HEK293T (cell line): ENCODE data around the gene KCNK15.

Experiments
- CTCF ChIA-PET: fragments of 350-600 bp; formaldehyde crosslinking; extraction: SDS; loops from one replicate; lab custom pipeline; 2021; ENCODE audit warnings: antibody characterized with exemption, inconsistent platforms; lab: Yijun Ruan, JAX
- POLR2A ChIA-PET: fragments of 350-600 bp; formaldehyde crosslinking; extraction: SDS; loops from one replicate; lab custom pipeline; 2020; ENCODE audit warnings: antibody characterized with exemption, inconsistent platforms; lab: Yijun Ruan, JAX
- DNase-seq: peaks from one replicate; pipeline ENCODE4 v3.0.0; 2012; ENCODE audit warnings: mixed read lengths; ENCODE audit errors: extremely low spot score
- ARNT ChIP-seq: fragments of 450-650 bp; IDR thresholded peaks from 2 replicates; pipeline ENCODE4 v1.6.1; 2017; ENCODE audit warnings: mild to moderate bottlenecking
- BHLHE40 ChIP-seq: fragments of 450-650 bp; IDR thresholded peaks from 2 replicates; pipeline ENCODE4 v1.6.1; 2016; ENCODE audit warnings: mild to moderate bottlenecking, moderate library complexity, borderline replicate concordance
- CTBP1 ChIP-seq: fragments of 450-650 bp; IDR thresholded peaks from 2 replicates; pipeline ENCODE4 v1.6.1; 2016; ENCODE audit warnings: borderline replicate concordance
- ELF4 ChIP-seq: fragments of 450-650 bp; IDR thresholded peaks from 2 replicates; pipeline ENCODE4 v1.6.1; 2017; ENCODE audit warnings: antibody characterized with exemption
- FOXA1 ChIP-seq: fragments of 450-650 bp; IDR thresholded peaks from 2 replicates; pipeline ENCODE4 v1.6.1; 2016; ENCODE audit warnings: mild to moderate bottlenecking
- FOXK2 ChIP-seq: fragments of 450-650 bp; IDR thresholded peaks from 2 replicates; pipeline ENCODE4 v1.6.1; 2016; ENCODE audit warnings: mild to moderate bottlenecking
- FOXM1 ChIP-seq: fragments of 450-650 bp; IDR thresholded peaks from 2 replicates; pipeline ENCODE4 v1.6.1; 2017; ENCODE audit warnings: mild to moderate bottlenecking, borderline replicate concordance
- HDGF ChIP-seq: fragments of 450-650 bp; IDR thresholded peaks from 2 replicates; pipeline ENCODE4 v1.6.1; 2017; ENCODE audit warnings: antibody characterized with exemption, borderline replicate concordance
- L3MBTL2 ChIP-seq: fragments of 450-650 bp; conservative IDR thresholded peaks from 2 replicates; pipeline ENCODE4 v1.6.1; 2016; ENCODE audit warnings: mild to moderate bottlenecking
- LEF1 ChIP-seq: fragments of 450-650 bp; IDR thresholded peaks from 2 replicates; pipeline ENCODE4 v1.6.1; 2017; ENCODE audit warnings: mild to moderate bottlenecking, borderline replicate concordance
- NFRKB ChIP-seq: fragments of 450-650 bp; IDR thresholded peaks from 2 replicates; pipeline ENCODE4 v1.6.1; 2016; ENCODE audit warnings: mild to moderate bottlenecking, moderate library complexity
- PKNOX1 ChIP-seq: fragments of 450-650 bp; IDR thresholded peaks from 2 replicates; pipeline ENCODE4 v1.6.1; 2016
- SP1 ChIP-seq: fragments of 450-650 bp; IDR thresholded peaks from 2 replicates; pipeline ENCODE4 v1.6.1; 2017
- SUZ12 ChIP-seq: fragments of 450-650 bp; IDR thresholded peaks from 2 replicates; pipeline ENCODE4 v1.6.1; 2016; ENCODE audit warnings: mild to moderate bottlenecking
- TARDBP ChIP-seq: fragments of 450-650 bp; IDR thresholded peaks from 2 replicates; pipeline ENCODE4 v1.6.1; 2016
- ZNF384 ChIP-seq: fragments of 450-650 bp; IDR thresholded peaks from 2 replicates; pipeline ENCODE4 v1.6.1; 2016

Gene KCNK15

DNA sequence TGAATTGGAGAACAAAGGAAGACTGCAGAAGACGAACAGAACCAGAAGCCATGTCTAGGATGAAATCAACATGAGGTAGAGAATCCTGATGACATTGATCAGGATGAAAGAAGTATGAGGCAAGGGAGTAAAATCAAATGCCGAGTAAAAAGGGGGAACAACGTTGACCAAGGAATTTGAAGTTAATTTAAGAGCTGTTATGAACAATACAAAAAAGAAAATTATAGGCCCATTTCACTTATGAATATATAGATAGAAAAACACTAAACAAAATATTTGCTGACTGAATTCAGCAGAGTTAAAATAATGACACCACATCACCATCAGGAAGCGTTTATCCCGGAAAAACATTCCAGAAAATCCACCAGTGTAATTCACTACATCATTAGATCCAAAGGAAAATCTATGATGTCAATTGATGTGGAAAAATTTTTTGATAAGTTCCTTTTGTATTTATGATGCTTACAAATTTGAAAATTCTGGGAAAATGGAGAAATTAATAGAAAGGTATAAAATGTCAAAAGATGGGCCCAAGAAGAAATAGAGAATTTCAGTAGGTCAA, 38.6 kb upstream of the KCNK15 start:
- ChIA-PET POLR2A (no interaction called here), CTCF (no interaction called here)
- TF ChIP-seq FOXK2 (no peak), TARDBP (no peak), PKNOX1 (no peak), SP1 (no peak), ZNF384 (no peak), L3MBTL2 (no peak), LEF1 (no peak)
- DNase-seq, result no peak

DNA sequence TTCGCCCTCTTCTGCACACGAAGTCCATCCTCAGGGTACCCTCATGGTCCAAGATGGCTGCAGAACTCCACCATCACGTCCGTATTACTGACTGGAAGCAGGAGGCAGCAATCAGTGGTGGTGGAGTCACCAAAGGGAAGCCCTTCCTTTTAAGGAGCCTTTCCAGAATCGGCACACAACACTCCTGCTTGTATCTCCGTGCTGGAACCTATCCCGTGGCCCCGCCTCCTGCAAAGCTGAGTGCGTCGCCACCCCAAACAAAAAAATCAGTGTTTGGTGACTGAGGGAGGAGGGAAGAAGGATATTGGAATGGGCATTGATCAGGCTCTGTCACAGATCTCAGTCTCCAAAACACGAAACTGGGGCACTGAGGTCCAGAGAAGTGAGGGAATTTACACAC, 36.3 kb upstream of the KCNK15 start:
- TF ChIP-seq ARNT (no peak), NFRKB (no peak), FOXK2 (no peak)
- no peak for DNase-seq
- POLR2A ChIA-PET, result no interaction called here
- CTCF ChIA-PET, result no interaction called here

DNA sequence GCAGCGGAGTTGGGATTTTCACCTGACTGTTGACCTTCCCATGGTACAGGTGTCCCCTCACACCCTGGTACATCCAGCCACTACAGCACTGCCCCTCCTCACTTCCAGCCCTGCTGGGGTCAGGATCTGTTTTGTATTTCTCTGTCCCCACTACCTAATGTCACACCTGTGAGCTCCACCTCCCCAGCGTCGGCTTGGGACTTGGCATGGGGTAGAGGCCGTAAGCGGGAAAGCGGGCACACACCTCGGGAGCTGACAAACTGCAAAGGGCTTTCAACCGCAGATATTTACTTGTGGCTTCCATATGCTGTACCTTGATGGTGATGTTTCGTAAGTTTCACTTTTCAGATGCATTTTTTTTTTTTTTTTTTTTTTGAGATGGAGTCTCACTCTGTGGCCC, 35.9 kb upstream of the KCNK15 start:
- DNase-seq, result no peak
- no peak for TF ChIP-seq NFRKB
- TF ChIP-seq PKNOX1, result no peak
- ChIA-PET CTCF (no interaction called here), POLR2A (no interaction called here)

GRCh38 chr20:44711237-44711636, 34.4 kb upstream of the KCNK15 start:
- ChIA-PET CTCF (no interaction called here), POLR2A (no interaction called here)
- no peak for DNase-seq
- no peak for TF ChIP-seq FOXM1
- no peak for TF ChIP-seq FOXA1
- TF ChIP-seq NFRKB, result no peak
- no peak for TF ChIP-seq HDGF
- no peak for TF ChIP-seq FOXK2
- TF ChIP-seq L3MBTL2, result no peak
- TF ChIP-seq LEF1, result no peak
- no peak for TF ChIP-seq SP1

DNA sequence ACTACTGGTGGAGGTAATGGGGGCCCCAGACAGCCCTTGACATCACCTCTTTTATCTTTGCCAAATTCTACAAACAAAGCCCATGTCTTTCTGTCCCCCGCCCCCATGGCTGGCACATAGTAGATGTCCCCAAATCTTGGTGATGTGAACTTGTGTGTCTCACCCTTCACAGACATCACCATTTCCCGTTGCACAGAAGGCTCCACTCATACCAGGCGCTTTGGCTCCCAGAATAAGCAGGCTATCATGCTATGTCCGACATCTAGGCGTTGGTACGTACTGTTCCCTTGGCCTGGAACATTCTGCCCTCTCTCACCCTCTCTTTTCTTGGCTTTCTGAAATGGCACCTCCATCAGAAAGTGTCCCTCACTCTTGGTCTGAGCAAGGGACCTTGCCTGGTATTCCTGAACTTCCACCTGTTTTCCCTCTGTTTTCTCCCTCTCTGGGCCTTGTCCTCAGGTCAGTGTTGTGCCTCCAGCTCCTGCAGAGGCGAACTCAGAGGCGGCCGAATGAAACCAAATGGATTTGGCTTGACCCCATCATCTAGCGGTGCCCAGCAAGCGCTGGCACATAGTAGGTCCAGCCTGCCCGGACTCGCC, 31.5 kb upstream of the KCNK15 start:
- TF ChIP-seq PKNOX1 (no peak), ZNF384 (no peak), FOXM1 (no peak), CTBP1 (no peak), L3MBTL2 (no peak), BHLHE40 (no peak), LEF1 (no peak), ELF4 (no peak), FOXK2 (no peak), SP1 (no peak), SUZ12 (no peak), TARDBP (no peak)
- no peak for DNase-seq
- CTCF ChIA-PET, result interaction anchor here (1.2 kb wide), 1 partner anchor 9 kb away, joined by 3 read pairs; no protein-coding TSS in a partner anchor
- POLR2A ChIA-PET, result no interaction called here

GRCh38 chr20:44714701-44715498, 30.8 kb upstream of the KCNK15 start, which contains the start of gene CCN5:
Gene CCN5, plus strand, starts transcription at chr20:44715369. Its CDS starts 22 bp downstream, at chr20:44715391.
- DNase-seq, result no peak
- ChIA-PET POLR2A (no interaction called here), CTCF (interaction anchor here (1.2 kb wide), 1 partner anchor 8 kb away, joined by 3 read pairs; no protein-coding TSS in a partner anchor)
- no peak for TF ChIP-seq L3MBTL2
- TF ChIP-seq SUZ12, result no peak
- TF ChIP-seq FOXM1, result no peak
- TF ChIP-seq NFRKB, result no peak
- TF ChIP-seq FOXK2, result no peak
- TF ChIP-seq LEF1, result no peak
- TF ChIP-seq ELF4, result no peak
- no peak for TF ChIP-seq BHLHE40
- TF ChIP-seq TARDBP, result no peak
- no peak for TF ChIP-seq CTBP1
- no peak for TF ChIP-seq SP1
- TF ChIP-seq ZNF384, result no peak
- TF ChIP-seq ARNT, result no peak
- TF ChIP-seq FOXA1, result no peak
- TF ChIP-seq PKNOX1, result no peak
- TF ChIP-seq HDGF, result no peak
